ENCODE measurements around the gene SSB.
A peak's percentile ranks its signal among the peaks of the same experiment; 100 is the strongest.
"Not testable (repeated sequence)": the region's sequence is repeated elsewhere in the genome, so short reads cannot be mapped to it uniquely, and the experiment has no call there.

The SSB gene

DNA sequence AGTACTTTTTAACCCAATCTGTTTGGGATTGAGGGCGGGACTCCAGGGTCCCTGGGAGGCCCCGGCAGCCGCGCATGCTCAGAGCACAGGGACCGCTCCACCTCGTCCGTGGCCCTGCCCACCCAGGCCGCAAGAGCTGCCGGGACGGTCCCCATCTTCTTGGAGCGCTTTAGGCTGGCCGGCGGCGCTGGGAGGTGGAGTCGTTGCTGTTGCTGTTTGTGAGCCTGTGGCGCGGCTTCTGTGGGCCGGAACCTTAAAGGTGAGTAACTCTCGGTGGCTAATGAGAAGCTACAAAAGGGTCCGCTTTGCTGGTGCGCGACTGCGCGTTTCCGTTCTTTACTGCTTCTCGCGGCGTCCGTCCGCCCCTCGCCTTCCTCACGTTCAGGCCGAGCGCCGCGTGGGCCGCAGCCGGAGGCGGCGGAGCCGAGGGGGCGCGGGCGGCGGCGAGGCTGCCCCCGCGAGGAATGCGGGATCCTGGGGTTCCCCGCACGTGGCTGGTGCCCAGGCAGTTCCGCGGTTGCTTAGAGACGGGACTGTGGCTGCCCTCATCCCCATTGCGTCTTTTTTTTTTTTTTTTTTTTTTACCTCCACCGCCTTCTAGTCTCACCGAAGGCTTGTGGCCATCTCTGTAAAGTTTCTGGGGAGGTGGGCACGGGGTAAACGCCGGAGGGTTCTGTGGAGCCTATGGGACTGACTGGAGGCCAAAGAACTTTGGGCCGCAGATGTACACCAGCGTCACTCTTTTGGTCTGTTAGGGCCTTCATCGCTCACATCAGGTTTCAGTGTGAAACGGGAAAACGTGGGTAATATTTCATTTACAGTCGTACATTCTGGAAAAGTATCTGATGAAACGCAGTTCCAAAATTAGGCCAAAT is at the start of gene SSB:
Gene SSB, plus strand, starts transcription at position 154 of the 875 bp plus-strand sequence. CDS start 2,090 bp downstream, outside the sequence.
- DNase-seq (ENCODE audit: low read depth), result peak; percentile 89

DNA sequence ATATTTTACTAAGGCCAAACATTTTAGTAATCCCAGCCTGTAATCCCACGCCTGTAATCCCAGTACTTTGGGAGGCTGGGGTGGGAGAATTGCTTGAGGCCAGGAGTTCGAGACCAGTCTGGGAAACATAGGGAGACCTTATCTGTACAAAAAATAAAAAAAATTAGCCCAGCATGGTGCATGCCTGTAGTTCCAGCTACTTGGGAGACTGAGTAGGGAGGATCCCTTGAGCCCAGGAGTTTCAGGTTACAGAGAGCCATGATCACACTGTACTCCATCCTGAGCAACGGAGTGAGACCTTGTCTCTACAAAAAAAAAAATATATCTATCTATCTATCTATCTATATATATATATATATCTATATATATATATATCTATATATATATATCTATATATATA is 45.9 kb upstream of the SSB start:
- DNase-seq (ENCODE audit: low read depth), result no peak

GRCh38 chr2:169755083-169755870 is 43.4 kb upstream of the SSB start:
- DNase-seq (ENCODE audit: low read depth), result no peak

- no peak for DNase-seq (ENCODE audit: low read depth)
These were observed 42.3 kb upstream of the SSB start for GRCh38 chr2:169756342-169756741.

- DNase-seq (ENCODE audit: low read depth), result no peak
These were observed 41.3 kb upstream of the SSB start for GRCh38 chr2:169757356-169757755.

- DNase-seq (ENCODE audit: low read depth), result no peak
These were observed 40.9 kb upstream of the SSB start for GRCh38 chr2:169757778-169758177.

DNA sequence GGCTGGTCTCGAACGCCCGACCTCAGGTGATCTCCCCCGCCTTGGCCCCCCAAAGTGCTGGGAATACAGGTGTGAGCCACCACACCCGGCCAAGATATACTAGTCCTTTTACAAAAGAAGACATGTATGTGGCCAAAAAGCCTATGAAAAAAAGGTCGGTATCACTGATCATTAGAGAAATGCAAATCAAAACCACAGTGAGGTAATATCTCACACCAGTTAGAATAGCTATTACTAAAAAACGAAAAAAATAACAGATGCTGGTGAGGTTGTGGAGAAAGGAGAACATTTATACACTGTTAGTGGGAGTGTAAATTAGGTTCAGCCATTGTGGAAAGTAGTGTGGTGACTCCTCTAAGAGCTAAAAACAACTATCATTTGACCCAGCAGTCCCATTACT is 38.7 kb upstream of the SSB start:
- no peak for DNase-seq (ENCODE audit: low read depth)

DNA sequence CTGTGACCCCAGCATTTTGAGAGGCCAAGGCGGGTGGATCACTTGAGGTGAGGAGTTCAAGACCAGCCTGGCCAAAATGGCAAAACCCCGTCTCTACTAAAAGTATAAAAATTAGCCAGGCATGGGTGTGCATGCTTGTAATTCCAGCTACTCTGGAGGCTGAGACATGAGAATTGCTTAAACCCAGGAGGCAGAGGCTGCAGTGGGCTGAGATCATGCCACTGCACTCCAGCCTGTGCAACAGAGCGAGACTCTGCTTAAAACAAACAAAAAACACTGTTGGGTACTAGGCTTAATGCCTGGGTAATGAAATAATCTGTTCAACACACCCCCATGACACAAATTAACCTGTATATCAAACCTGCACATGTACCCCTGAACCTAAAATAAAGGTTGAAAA is 37.9 kb upstream of the SSB start:
- not testable (repeated sequence) for DNase-seq (ENCODE audit: low read depth)

DNA sequence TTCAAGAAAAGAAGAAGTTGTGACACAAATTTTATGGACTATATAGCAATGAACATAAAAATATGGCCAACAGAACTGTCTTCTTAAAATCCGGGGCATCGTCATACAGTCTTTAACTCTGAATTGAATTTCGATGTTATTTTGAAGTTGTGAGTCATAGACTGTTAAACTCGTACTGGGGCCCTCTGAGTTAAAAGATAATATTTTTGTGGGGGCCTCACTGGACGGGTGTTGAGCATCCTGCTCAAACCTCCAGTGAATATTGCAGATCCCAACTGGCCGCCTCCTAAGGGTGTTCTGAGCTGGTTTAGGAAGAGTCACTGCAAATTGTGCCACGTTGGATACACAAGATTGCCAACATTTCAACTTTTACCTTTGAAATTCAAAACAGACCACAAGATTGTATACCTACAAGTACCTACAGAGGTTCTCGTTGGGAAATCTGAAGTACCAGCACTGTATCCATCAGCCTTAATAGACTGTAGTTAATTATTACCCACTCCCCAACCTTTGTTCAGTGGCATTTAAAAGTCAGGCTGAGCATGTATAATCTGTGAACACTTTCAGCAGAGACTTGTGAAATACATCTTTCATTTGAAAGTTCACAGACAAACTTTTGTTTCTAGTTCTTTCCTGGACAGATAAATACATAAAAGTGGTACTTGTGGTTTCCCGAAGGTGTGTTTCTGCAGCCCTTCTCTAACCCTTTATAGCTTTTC is 37.3 kb upstream of the SSB start:
- no peak for DNase-seq (ENCODE audit: low read depth)

DNA sequence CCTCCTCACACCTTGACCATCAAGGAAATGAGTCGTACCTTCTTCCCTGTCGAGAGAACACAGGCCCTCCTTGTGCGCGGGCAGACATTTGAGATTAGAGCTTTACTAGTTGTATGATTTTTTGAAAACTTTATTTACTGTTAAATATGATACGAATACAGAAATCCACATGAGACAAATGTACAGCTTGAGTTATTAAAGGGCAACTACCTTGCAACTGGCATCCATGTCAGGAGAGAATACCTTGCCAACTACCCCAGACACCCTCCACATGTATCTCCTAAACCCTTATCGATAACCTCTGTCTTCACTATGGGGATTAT is 36.7 kb upstream of the SSB start:
- DNase-seq (ENCODE audit: low read depth), result no peak

- DNase-seq (ENCODE audit: low read depth), result no peak
These were observed 33.1 kb upstream of the SSB start for GRCh38 chr2:169765523-169765922.

- peak; percentile 11 for DNase-seq (ENCODE audit: low read depth)
These were observed 31.3 kb upstream of the SSB start for GRCh38 chr2:169767243-169767888.

GRCh38 chr2:169768262-169768995 is 30.2 kb upstream of the SSB start:
- no peak for DNase-seq (ENCODE audit: low read depth)

DNA sequence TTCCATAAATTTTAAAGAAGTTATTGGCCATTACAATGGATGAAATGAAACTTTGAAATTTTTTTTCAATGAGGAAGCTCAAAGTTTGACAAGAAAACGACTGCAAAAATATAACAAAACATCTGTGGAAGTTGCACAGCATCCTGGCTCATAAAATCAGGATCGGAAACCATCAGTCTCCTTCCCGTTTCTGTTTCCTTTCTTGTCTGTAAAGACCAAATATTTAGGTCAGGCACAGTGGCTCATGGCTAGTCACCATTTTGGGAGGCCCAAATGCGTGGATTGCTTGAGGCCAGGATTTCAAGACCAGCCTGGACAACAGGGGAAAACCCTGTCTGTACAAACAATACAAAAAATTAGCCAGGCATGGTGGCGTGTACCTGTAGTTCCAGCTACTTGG is 27.6 kb upstream of the SSB start:
- DNase-seq (ENCODE audit: low read depth), result no peak

DNA sequence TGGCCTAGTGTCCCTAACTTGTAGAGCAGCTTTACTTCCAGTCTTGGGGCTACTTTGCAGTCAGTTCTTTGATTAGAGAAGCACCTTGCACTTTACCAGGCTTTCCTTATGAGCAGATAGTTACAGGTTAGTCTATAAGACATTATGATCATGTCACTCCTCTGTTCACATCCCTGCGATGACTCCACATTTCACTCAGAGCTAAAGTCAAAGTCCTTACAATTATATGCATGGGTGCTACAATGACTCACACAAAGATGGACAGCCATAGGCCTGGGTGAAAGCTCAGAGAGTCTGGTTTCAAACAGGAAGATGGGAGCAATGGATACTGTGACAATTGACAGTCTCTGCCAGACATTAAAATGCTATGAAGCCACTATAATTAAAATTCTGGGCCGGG is 27.1 kb upstream of the SSB start:
- DNase-seq (ENCODE audit: low read depth), result no peak

GRCh38 chr2:169772651-169773050 is 26.0 kb upstream of the SSB start:
- DNase-seq (ENCODE audit: low read depth), result no peak

GRCh38 chr2:169775354-169775753 is 23.3 kb upstream of the SSB start:
- DNase-seq (ENCODE audit: low read depth), result no peak

DNA sequence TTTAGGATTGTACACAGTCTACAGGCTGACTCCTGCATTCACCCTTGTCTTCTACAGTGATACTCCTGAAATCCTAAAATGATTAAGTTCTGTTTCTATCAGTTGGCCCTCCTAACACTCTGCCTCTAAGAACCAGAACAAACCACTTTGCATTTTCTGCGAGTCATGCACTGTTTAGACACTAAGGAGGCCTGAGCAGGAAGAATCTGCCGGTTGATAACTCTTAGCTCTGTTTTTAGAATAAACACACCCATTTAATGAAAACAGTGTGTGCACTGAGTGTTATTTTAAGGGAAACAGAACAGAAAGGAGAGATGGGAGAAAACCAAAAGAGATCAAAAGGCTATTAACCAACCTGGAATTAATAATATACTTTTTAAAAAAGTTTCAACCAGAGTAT is 22.9 kb upstream of the SSB start:
- no peak for DNase-seq (ENCODE audit: low read depth)

- no peak for DNase-seq (ENCODE audit: low read depth)
These were observed 22.4 kb upstream of the SSB start for GRCh38 chr2:169776252-169776761.

GRCh38 chr2:169778446-169778845 is 20.2 kb upstream of the SSB start:
- no peak for DNase-seq (ENCODE audit: low read depth)
